LNCaP clone FGC (cell line): ENCODE results near the gene CAV1.

Source experiments
- DNase-seq: peaks from one replicate; pipeline ENCODE4 v3.0.0-alpha.2; 2011; ENCODE audit warnings: low read depth
- H3K4me3 ChIP-seq: 2 replicates; pipeline ENCODE4 v1.5.1; 2011; ENCODE audit warnings: mild to moderate bottlenecking, low read depth, low read length, control low read depth
- CTCF ChIP-seq: IDR thresholded peaks from 2 replicates; pipeline ENCODE4 v1.5.1; 2012; ENCODE audit warnings: mild to moderate bottlenecking; ENCODE audit not compliant: control insufficient read depth, insufficient read depth; ENCODE audit errors: extremely low read depth

Gene CAV1

GRCh38 chr7:116532102-116532688, 7.4 kb downstream of the CAV1 start:
- no peak overlapping the region for H3K4me3 ChIP-seq

GRCh38 chr7:116534790-116535189, 10.0 kb downstream of the CAV1 start:
- TF ChIP-seq CTCF, result no peak
- no peak for DNase-seq
- no peak overlapping the region for H3K4me3 ChIP-seq

More at GRCh38 chr7:116532102-116532688, 7.4 kb downstream of the CAV1 start:
- DNase-seq, result no peak
- no peak for TF ChIP-seq CTCF

GRCh38 chr7:116535416-116535815, 10.6 kb downstream of the CAV1 start:
- no peak overlapping the region for H3K4me3 ChIP-seq
- no peak for TF ChIP-seq CTCF
- DNase-seq, result no peak

- peak; percentile 63 for DNase-seq
- TF ChIP-seq CTCF, result no peak
- H3K4me3 ChIP-seq, result no peak overlapping the region
Observed at GRCh38 chr7:116538138-116538537, 13.3 kb downstream of the CAV1 start.

- H3K4me3 ChIP-seq, result no peak overlapping the region
- no peak for TF ChIP-seq CTCF
- DNase-seq, result no peak
Observed at GRCh38 chr7:116539879-116540278, 15.0 kb downstream of the CAV1 start.

- no peak overlapping the region for H3K4me3 ChIP-seq
- no peak for TF ChIP-seq CTCF
- no peak for DNase-seq
Observed at GRCh38 chr7:116540743-116541142, 15.9 kb downstream of the CAV1 start.

GRCh38 chr7:116541951-116542350, 17.1 kb downstream of the CAV1 start:
- no peak overlapping the region for H3K4me3 ChIP-seq
- TF ChIP-seq CTCF, result no peak
- DNase-seq, result no peak
